Esophagus squamous epithelium (tissue), 5 donors: ENCODE measurements around the gene CLDN17. TPM values are rescaled to one million over a fixed set of nuclear protein-coding genes. Genes with fewer than 3 reads are reported as not detected.

Source experiments
- DNase-seq: peaks from one replicate; lab custom pipeline; 2025; lab: John Stamatoyannopoulos, UW
- H3K27ac ChIP-seq, 4 donors: fragments of 200-600 bp; sonication (generic); one replicate each; pipeline ENCODE4 v1.5.1; 2016 to 2019; ENCODE audit warnings: mild to moderate bottlenecking in 1 of 4
- H3K27me3 ChIP-seq, 4 donors: fragments of 200-600 bp; sonication (generic); 1 replicate in 3 of 4; 2 replicates in 1 of 4; pipeline versions ENCODE4 v1.5.1 to v1.6.0; 2017 to 2021; ENCODE audit warnings: antibody characterized with exemption in 1 of 4
- H3K36me3 ChIP-seq, 3 donors: fragments of 200-600 bp; sonication (generic); one replicate each; pipeline ENCODE4 v1.5.1; 2016 to 2019
- H3K4me1 ChIP-seq, 3 donors: fragments of 200-600 bp; sonication (generic); one replicate each; pipeline ENCODE4 v1.5.1; 2017 to 2019
- H3K4me3 ChIP-seq, 4 donors: fragments of 200-600 bp; sonication (generic); 1 replicate in 3 of 4; 2 replicates in 1 of 4; pipeline ENCODE4 v1.5.1; 2016 to 2019; ENCODE audit warnings: mild to moderate bottlenecking in 2 of 4, moderate library complexity in 1 of 4
- H3K9me3 ChIP-seq, 3 donors: fragments of 200-600 bp; sonication (generic); one replicate each; pipeline ENCODE4 v1.5.1; 2016 to 2019
- CTCF ChIP-seq, 6 experiments: fragments of 450-650 bp in 4 of 6; fragments of 200-600 bp in 2 of 6; sonication (generic) in 2 of 6; IDR thresholded peaks; one replicate each; pipeline ENCODE4 v1.5.1; 2016 to 2019; ENCODE audit warnings: antibody characterized with exemption in 6 of 6, mild to moderate bottlenecking in 4 of 6, moderate library complexity in 4 of 6
- POLR2A ChIP-seq, 4 donors: fragments of 450-650 bp; IDR thresholded peaks; one replicate each; pipeline ENCODE4 v1.6.1; 2017; ENCODE audit warnings: antibody characterized with exemption in 4 of 4, mild to moderate bottlenecking in 4 of 4, moderate library complexity in 3 of 4
- WGBS, 2 donors: methylation state at CpG; one replicate each; pipeline ENCODE4 v1.1.5; 2018; 5-methylcytosine and 5-hydroxymethylcytosine counted together
- intact Hi-C: fragments of 100-400 bp; cut with DNase I; formaldehyde crosslinking; loops from one replicate; pipeline ENCODE4 v1.15.0; 2022
- total RNA-seq, 4 donors: library from RNA; depleted of rRNA; stranded (reverse); fragments of >200 nt; gene quantifications; one replicate each; pipeline ENCODE4 v1.1.0, GENCODE V29; 2016
- donor health status: DM: yes; HTN: yes; CAD: no.

Gene CLDN17
- total RNA-seq, 4 donors from 2014 or later: 0.53 to 27.4 (median 0.99) TPM

- H3K27me3 ChIP-seq: no peaks in the 10 kb centered on the region
- H3K4me1 ChIP-seq: peaks cover 0 to 3% (median 0%) of the 10 kb centered on the region in 3 donors
- H3K27ac ChIP-seq: no peak overlapping the region
- H3K9me3 ChIP-seq: no peaks in the 10 kb centered on the region
- TF ChIP-seq CTCF (IDR thresholded peaks at IDR 0.05) (no peak), POLR2A (IDR thresholded peaks at IDR 0.05) (no peak)
- H3K36me3 ChIP-seq: no peaks in the 10 kb centered on the region
- intact Hi-C loops: no loop called here
- no peak overlapping the region for H3K4me3 ChIP-seq
- WGBS, 2 donors: 49 to 54% methylated on average over 7 of the region's 7 CpGs
- DNase-seq: no peak
These were observed 40.1 kb upstream of the CLDN17 start for GRCh38 chr21:30206551-30207251.

- Histone ChIP-seq H3K4me1 (no peaks in the 10 kb centered on the region), H3K27me3 (no peaks in the 10 kb centered on the region), H3K9me3 (no peaks in the 10 kb centered on the region), H3K36me3 (no peaks in the 10 kb centered on the region), H3K27ac (no peak overlapping the region), H3K4me3 (no peak overlapping the region)
- intact Hi-C loops: no loop called here
- TF ChIP-seq POLR2A (IDR thresholded peaks at IDR 0.05): no peak
- no peak for TF ChIP-seq CTCF (IDR thresholded peaks at IDR 0.05)
- WGBS, 2 donors: 34 to 39% methylated on average over 2 of the region's 2 CpGs
- DNase-seq: no peak
These were observed 33.4 kb upstream of the CLDN17 start for GRCh38 chr21:30200000-30200399.

GRCh38 chr21:30194701-30195299 is 28.2 kb upstream of the CLDN17 start:
- intact Hi-C loops: no loop called here

GRCh38 chr21:30193201-30193600 is 26.6 kb upstream of the CLDN17 start:
- no peaks in the 10 kb centered on the region for H3K9me3 ChIP-seq
- no peak for DNase-seq
- intact Hi-C loops: no loop called here
- no peaks in the 10 kb centered on the region for H3K36me3 ChIP-seq
- H3K27ac ChIP-seq: no peak overlapping the region
- no peaks in the 10 kb centered on the region for H3K27me3 ChIP-seq
- no peaks in the 10 kb centered on the region for H3K4me1 ChIP-seq
- TF ChIP-seq CTCF (IDR thresholded peaks at IDR 0.05) (no peak), POLR2A (IDR thresholded peaks at IDR 0.05) (no peak)
- no peak overlapping the region for H3K4me3 ChIP-seq
- 53 to 56% methylated on average over 2 of the region's 2 CpGs for WGBS, 2 donors

More at GRCh38 chr21:30194701-30195299, 28.2 kb upstream of the CLDN17 start:
- WGBS, 2 donors: 18 to 25% methylated on average over 2 of the region's 2 CpGs
- Histone ChIP-seq H3K36me3 (no peaks in the 10 kb centered on the region), H3K4me3 (no peak overlapping the region), H3K27ac (no peak overlapping the region), H3K27me3 (no peaks in the 10 kb centered on the region), H3K4me1 (no peaks in the 10 kb centered on the region), H3K9me3 (no peaks in the 10 kb centered on the region)
- DNase-seq: no peak
- TF ChIP-seq CTCF (IDR thresholded peaks at IDR 0.05): peak in 5 of 6 experiments; percentile 52 to 87 (median 61)
- no peak for TF ChIP-seq POLR2A (IDR thresholded peaks at IDR 0.05)

- H3K27ac ChIP-seq: no peak overlapping the region
- H3K4me3 ChIP-seq: no peak overlapping the region
- intact Hi-C loops: no loop called here
- no peaks in the 10 kb centered on the region for H3K27me3 ChIP-seq
- TF ChIP-seq POLR2A (IDR thresholded peaks at IDR 0.05): no peak
- TF ChIP-seq CTCF (IDR thresholded peaks at IDR 0.05): no peak
- no peaks in the 10 kb centered on the region for H3K9me3 ChIP-seq
- H3K4me1 ChIP-seq: no peaks in the 10 kb centered on the region
- DNase-seq: no peak
- 77 to 90% methylated on average over 7 of the region's 7 CpGs for WGBS, 2 donors
- no peaks in the 10 kb centered on the region for H3K36me3 ChIP-seq
These were observed 23.9 kb upstream of the CLDN17 start for GRCh38 chr21:30190554-30190953.
